ENCODE measurements around the gene ROCK1.

GRCh38 chr18:21057112-21057511, 54.5 kb downstream of the ROCK1 start:
- TF ChIP-seq GATA2 (IDR thresholded peaks at IDR 0.05; ENCODE audit: low read depth, low read length), result no peak
- TF ChIP-seq GATA3 (IDR thresholded peaks at IDR 0.05; ENCODE audit: low read depth, low read length), result no peak

Measured in SH-SY5Y (cell line).